ENCODE measurements around the gene CAPN7.

The CAPN7 gene

GRCh38 chr3:15241341-15241740 is 35.3 kb downstream of the CAPN7 start:
- DNase-seq (ENCODE audit: low spot score): no peak

GRCh38 chr3:15243822-15244482 is 37.9 kb downstream of the CAPN7 start:
- no CpG with 5 or more reads among the region's 5 CpGs for WGBS, 2 donors (ENCODE audit: extremely low coverage in 2 of 2, insufficient read length in 2 of 2, insufficient replicate concordance in 1 of 2)
- Histone ChIP-seq H2BK120ac (ENCODE audit: low read depth, low read length) (no peak overlapping the region), H3K18ac (ENCODE audit: low read length) (no peak overlapping the region), H3K79me1 (ENCODE audit: low read depth, low read length) (no peaks in the 10 kb centered on the region), H2AK5ac (ENCODE audit: low read depth, low read length) (no peak overlapping the region), H4K91ac (ENCODE audit: low read depth, low read length, poor library complexity) (no peak overlapping the region), H3K9me3 (replicated peaks in 1 of 2; ENCODE audit: control insufficient read depth in 2 of 2, insufficient read depth in 1 of 2, low read depth in 1 of 2, low read length in 2 of 2) (no peaks in the 10 kb centered on the region), H3K36me3 (replicated peaks in 1 of 2; ENCODE audit: control insufficient read depth in 2 of 2, insufficient read depth in 2 of 2, low read length in 2 of 2) (peaks cover 18 to 98% of the 10 kb centered on the region in 2 donors), H2AFZ (ENCODE audit: low read length) (no peak overlapping the region), H3K27me3 (ENCODE audit: control insufficient read depth in 3 of 3, insufficient read depth in 3 of 3, low read depth in 1 of 3, low read length in 3 of 3) (no peaks in the 10 kb centered on the region), H4K8ac (ENCODE audit: low read depth, low read length) (no peak overlapping the region), H2BK15ac (ENCODE audit: low read length) (no peak overlapping the region), H3K23ac (ENCODE audit: low read depth, low read length, poor library complexity) (no peak overlapping the region), H2BK5ac (ENCODE audit: low read length) (no peak overlapping the region), H3K4ac (ENCODE audit: low read length) (no peak overlapping the region), H3K4me3 (ENCODE audit: low read length in 2 of 2) (no peak overlapping the region), H3K4me2 (ENCODE audit: insufficient read depth, low read length, poor library complexity, severe bottlenecking) (no peak overlapping the region), H2BK12ac (ENCODE audit: low read length) (no peak overlapping the region), H3K14ac (ENCODE audit: low read length) (no peak overlapping the region), H3K9ac (ENCODE audit: low read depth, low read length, poor library complexity) (no peak overlapping the region), H3K27ac (replicated peaks; ENCODE audit: low read length) (no peak overlapping the region), H3K4me1 (ENCODE audit: control insufficient read depth in 2 of 2, insufficient read depth in 1 of 2, low read depth in 1 of 2, low read length in 2 of 2) (no peaks in the 10 kb centered on the region)
- DNase-seq (ENCODE audit: low spot score): no peak

More at GRCh38 chr3:15241341-15241740, 35.3 kb downstream of the CAPN7 start:
- Histone ChIP-seq H2AK5ac (ENCODE audit: low read depth, low read length) (no peak overlapping the region), H3K36me3 (replicated peaks in 1 of 2; ENCODE audit: control insufficient read depth in 2 of 2, insufficient read depth in 2 of 2, low read length in 2 of 2) (peaks cover 18 to 97% of the 10 kb centered on the region in 2 donors), H3K18ac (ENCODE audit: low read length) (no peak overlapping the region), H3K14ac (ENCODE audit: low read length) (no peak overlapping the region), H3K9me3 (replicated peaks in 1 of 2; ENCODE audit: control insufficient read depth in 2 of 2, insufficient read depth in 1 of 2, low read depth in 1 of 2, low read length in 2 of 2) (no peaks in the 10 kb centered on the region), H4K91ac (ENCODE audit: low read depth, low read length, poor library complexity) (no peak overlapping the region), H3K23ac (ENCODE audit: low read depth, low read length, poor library complexity) (no peak overlapping the region), H3K4me3 (ENCODE audit: low read length in 2 of 2) (no peak overlapping the region), H3K79me1 (ENCODE audit: low read depth, low read length) (no peaks in the 10 kb centered on the region), H3K27ac (replicated peaks; ENCODE audit: low read length) (no peak overlapping the region), H2BK12ac (ENCODE audit: low read length) (no peak overlapping the region), H3K4ac (ENCODE audit: low read length) (no peak overlapping the region), H2AFZ (ENCODE audit: low read length) (no peak overlapping the region), H4K8ac (ENCODE audit: low read depth, low read length) (no peak overlapping the region), H2BK15ac (ENCODE audit: low read length) (no peak overlapping the region), H3K4me1 (ENCODE audit: control insufficient read depth in 2 of 2, insufficient read depth in 1 of 2, low read depth in 1 of 2, low read length in 2 of 2) (no peaks in the 10 kb centered on the region), H3K4me2 (ENCODE audit: insufficient read depth, low read length, poor library complexity, severe bottlenecking) (no peak overlapping the region), H2BK5ac (ENCODE audit: low read length) (no peak overlapping the region), H3K27me3 (ENCODE audit: control insufficient read depth in 3 of 3, insufficient read depth in 3 of 3, low read depth in 1 of 3, low read length in 3 of 3) (no peaks in the 10 kb centered on the region), H3K9ac (ENCODE audit: low read depth, low read length, poor library complexity) (no peak overlapping the region), H2BK120ac (ENCODE audit: low read depth, low read length) (no peak overlapping the region)
- no CpG with 5 or more reads among the region's 1 CpG for WGBS, 2 donors (ENCODE audit: extremely low coverage in 2 of 2, insufficient read length in 2 of 2, insufficient replicate concordance in 1 of 2)

GRCh38 chr3:15246186-15246585 is 40.1 kb downstream of the CAPN7 start:
- Histone ChIP-seq H4K8ac (ENCODE audit: low read depth, low read length) (no peak overlapping the region), H2AFZ (ENCODE audit: low read length) (no peak overlapping the region), H2BK12ac (ENCODE audit: low read length) (no peak overlapping the region), H2AK5ac (ENCODE audit: low read depth, low read length) (no peak overlapping the region), H4K91ac (ENCODE audit: low read depth, low read length, poor library complexity) (no peak overlapping the region), H3K27me3 (ENCODE audit: control insufficient read depth in 3 of 3, insufficient read depth in 3 of 3, low read depth in 1 of 3, low read length in 3 of 3) (no peaks in the 10 kb centered on the region), H3K23ac (ENCODE audit: low read depth, low read length, poor library complexity) (no peak overlapping the region), H3K4me2 (ENCODE audit: insufficient read depth, low read length, poor library complexity, severe bottlenecking) (no peak overlapping the region), H2BK15ac (ENCODE audit: low read length) (no peak overlapping the region), H3K27ac (replicated peaks; ENCODE audit: low read length) (no peak overlapping the region), H2BK120ac (ENCODE audit: low read depth, low read length) (no peak overlapping the region), H3K18ac (ENCODE audit: low read length) (no peak overlapping the region), H2BK5ac (ENCODE audit: low read length) (no peak overlapping the region), H3K9ac (ENCODE audit: low read depth, low read length, poor library complexity) (no peak overlapping the region), H3K9me3 (replicated peaks in 1 of 2; ENCODE audit: control insufficient read depth in 2 of 2, insufficient read depth in 1 of 2, low read depth in 1 of 2, low read length in 2 of 2) (no peaks in the 10 kb centered on the region), H3K4me1 (ENCODE audit: control insufficient read depth in 2 of 2, insufficient read depth in 1 of 2, low read depth in 1 of 2, low read length in 2 of 2) (no peaks in the 10 kb centered on the region), H3K4me3 (ENCODE audit: low read length in 2 of 2) (no peak overlapping the region), H3K14ac (ENCODE audit: low read length) (no peak overlapping the region), H3K36me3 (replicated peaks in 1 of 2; ENCODE audit: control insufficient read depth in 2 of 2, insufficient read depth in 2 of 2, low read length in 2 of 2) (peaks cover 14 to 97% of the 10 kb centered on the region in 2 donors), H3K4ac (ENCODE audit: low read length) (no peak overlapping the region), H3K79me1 (ENCODE audit: low read depth, low read length) (no peaks in the 10 kb centered on the region)
- WGBS, 2 donors (ENCODE audit: extremely low coverage in 2 of 2, insufficient read length in 2 of 2, insufficient replicate concordance in 1 of 2): no CpG with 5 or more reads among the region's 2 CpGs
- DNase-seq (ENCODE audit: low spot score): no peak

GRCh38 chr3:15253023-15253697 is 47.1 kb downstream of the CAPN7 start:
- H3K9ac ChIP-seq (ENCODE audit: low read depth, low read length, poor library complexity): no peak overlapping the region
- no peak overlapping the region for H3K4ac ChIP-seq (ENCODE audit: low read length)
- H3K27ac ChIP-seq (replicated peaks; ENCODE audit: low read length): no peak overlapping the region
- H3K36me3 ChIP-seq (replicated peaks in 1 of 2; ENCODE audit: control insufficient read depth in 2 of 2, insufficient read depth in 2 of 2, low read length in 2 of 2): peaks cover 12 to 99% of the 10 kb centered on the region in 2 donors
- no peak overlapping the region for H2BK5ac ChIP-seq (ENCODE audit: low read length)
- no peak overlapping the region for H2AFZ ChIP-seq (ENCODE audit: low read length)
- H2BK15ac ChIP-seq (ENCODE audit: low read length): no peak overlapping the region
- no peak overlapping the region for H2AK5ac ChIP-seq (ENCODE audit: low read depth, low read length)
- no peak for DNase-seq (ENCODE audit: low spot score)
- no peak overlapping the region for H3K14ac ChIP-seq (ENCODE audit: low read length)
- H3K9me3 ChIP-seq (replicated peaks in 1 of 2; ENCODE audit: control insufficient read depth in 2 of 2, insufficient read depth in 1 of 2, low read depth in 1 of 2, low read length in 2 of 2): no peaks in the 10 kb centered on the region
- H3K18ac ChIP-seq (ENCODE audit: low read length): no peak overlapping the region
- no peak overlapping the region for H3K23ac ChIP-seq (ENCODE audit: low read depth, low read length, poor library complexity)
- H4K91ac ChIP-seq (ENCODE audit: low read depth, low read length, poor library complexity): no peak overlapping the region
- H3K27me3 ChIP-seq (ENCODE audit: control insufficient read depth in 3 of 3, insufficient read depth in 3 of 3, low read depth in 1 of 3, low read length in 3 of 3): no peaks in the 10 kb centered on the region
- no peak overlapping the region for H4K8ac ChIP-seq (ENCODE audit: low read depth, low read length)
- no CpG with 5 or more reads among the region's 7 CpGs for WGBS, 2 donors (ENCODE audit: extremely low coverage in 2 of 2, insufficient read length in 2 of 2, insufficient replicate concordance in 1 of 2)
- no peaks in the 10 kb centered on the region for H3K79me1 ChIP-seq (ENCODE audit: low read depth, low read length)
- H2BK120ac ChIP-seq (ENCODE audit: low read depth, low read length): no peak overlapping the region
- no peak overlapping the region for H2BK12ac ChIP-seq (ENCODE audit: low read length)
- no peak overlapping the region for H3K4me3 ChIP-seq (ENCODE audit: low read length in 2 of 2)
- H3K4me2 ChIP-seq (ENCODE audit: insufficient read depth, low read length, poor library complexity, severe bottlenecking): no peak overlapping the region
- no peaks in the 10 kb centered on the region for H3K4me1 ChIP-seq (ENCODE audit: control insufficient read depth in 2 of 2, insufficient read depth in 1 of 2, low read depth in 1 of 2, low read length in 2 of 2)

Measured in neuronal stem cell (in vitro differentiated cells).